ENCODE results near the gene STRIP1. TPM values are rescaled to one million over a fixed set of nuclear protein-coding genes. Genes with fewer than 3 reads are reported as not detected.

STRIP1 gene
- total and polyA plus RNA-seq, 2 of the 8 experiments (the other 6 are each of a cell fraction or from before 2014, with no cell fraction given) = 21.3 to 45.6 TPM

DNA sequence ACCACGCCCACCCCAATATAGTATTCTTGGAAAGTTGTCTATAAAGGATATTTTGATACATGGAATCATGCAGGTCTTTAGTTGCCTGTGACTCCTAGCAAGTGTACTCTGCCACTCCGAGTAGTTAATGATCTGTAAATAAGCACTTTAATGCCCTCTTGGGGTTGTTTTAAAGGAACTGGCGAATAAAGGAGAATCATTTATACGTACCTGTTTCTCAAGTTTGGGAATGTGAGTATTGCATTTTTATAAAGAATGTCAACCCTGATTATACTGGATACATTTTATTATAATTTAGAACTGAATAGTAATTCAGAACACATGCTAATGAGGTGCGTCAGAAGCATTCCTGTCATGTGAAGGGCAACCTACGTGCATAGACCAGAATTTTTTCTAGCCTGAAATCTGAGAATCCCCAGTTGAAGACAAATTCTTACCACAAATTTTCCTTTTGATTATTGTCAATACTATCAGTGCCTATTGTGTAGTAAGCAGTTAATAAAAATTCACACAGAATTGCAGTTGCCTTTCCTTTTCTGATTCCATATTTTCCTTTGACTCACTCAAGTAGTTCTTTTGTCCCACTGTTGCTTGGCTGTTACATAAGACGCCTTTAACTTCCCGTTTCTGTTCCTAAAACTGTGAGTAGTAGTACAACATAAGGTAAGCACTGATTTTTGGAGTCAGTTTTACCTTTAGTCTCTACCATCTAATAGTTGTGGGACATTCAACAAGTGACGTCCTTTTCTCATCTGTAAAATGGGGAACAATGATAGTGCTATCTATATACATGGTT, 44.7 kb upstream of the STRIP1 start:
- peaks cover 0 to 8% (median 3%) of the 10 kb centered on the region in 4 experiments; a peak in 3 of 8 replicates for H3K36me3 ChIP-seq (ENCODE audit: control insufficient read depth in 2 of 4, insufficient read depth in 4 of 4, low read length in 3 of 4)
- H3K27ac ChIP-seq (ENCODE audit: low read depth, low read length) = no peak overlapping the region
- no peak overlapping the region for H4K91ac ChIP-seq (replicated peaks; ENCODE audit: insufficient read length, low read length)
- ChIA-PET POLR2A (ENCODE audit: partially characterized antibody) (no interaction called here), CTCF (ENCODE audit: partially characterized antibody) (interaction anchor here (1.0 to 18.1 kb wide), 2 partner anchors 198 to 208 kb away, joined by 3 to 700 read pairs; no protein-coding TSS in a partner anchor)
- H2BK15ac ChIP-seq (ENCODE audit: low read length) = no peak overlapping the region
- no peak overlapping the region for H2AK5ac ChIP-seq (ENCODE audit: low read depth, low read length)
- H2BK5ac ChIP-seq (ENCODE audit: low read depth, low read length) = no peak overlapping the region
- H3K18ac ChIP-seq (ENCODE audit: extremely low read depth, low read length) = no peak overlapping the region
- H3K4me3 ChIP-seq (ENCODE audit: extremely low read depth in 1 of 4, insufficient read depth in 2 of 4, low read depth in 3 of 4, low read length in 4 of 4) = no peak overlapping the region
- H4K8ac ChIP-seq (ENCODE audit: extremely low read depth, insufficient read depth, low read length) = no peak overlapping the region
- H3K4ac ChIP-seq (replicated peaks; ENCODE audit: insufficient read length, low read depth, low read length) = no peak overlapping the region
- no peak overlapping the region for H2BK12ac ChIP-seq (ENCODE audit: low read depth, low read length)
- 86% methylated on average over 9 of the region's 9 CpGs; no CpG with 5 or more reads in 1 of the 2 experiments for WGBS, 2 experiments (ENCODE audit: extremely low coverage in 1 of 2, insufficient coverage in 1 of 2, insufficient read length in 1 of 2, insufficient replicate concordance in 2 of 2, low coverage in 1 of 2, low lambda C conversion rate in 2 of 2, missing lambda C conversion rate in 1 of 2)
- peaks cover 4% of the 10 kb centered on the region; the same call in 1 of the 2 replicates for H3K23me2 ChIP-seq (ENCODE audit: low read depth, low read length)
- H3K27me3 ChIP-seq (replicated peaks in 1 of 4; ENCODE audit: control insufficient read depth in 3 of 4, extremely low read depth in 1 of 4, insufficient read depth in 3 of 4, low read length in 3 of 4) = no peaks in the 10 kb centered on the region
- H3K9me3 ChIP-seq (ENCODE audit: insufficient read depth in 2 of 2, low read depth in 1 of 2, low read length in 1 of 2) = no peaks in the 10 kb centered on the region
- no peak overlapping the region for H2AFZ ChIP-seq (ENCODE audit: low read length)
- no peak overlapping the region for H3K23ac ChIP-seq (ENCODE audit: insufficient read length)
- H3K4me1 ChIP-seq (replicated peaks in 1 of 4; ENCODE audit: control insufficient read depth in 3 of 4, insufficient read depth in 4 of 4, low read length in 3 of 4) = peaks cover 4 to 9% (median 7%) of the 10 kb centered on the region in 4 experiments; a peak in 6 of 7 replicates
- no peak overlapping the region for H2BK120ac ChIP-seq (replicated peaks; ENCODE audit: low read depth, low read length)
- no peak overlapping the region for H3K9ac ChIP-seq (replicated peaks in 1 of 4; ENCODE audit: extremely low read depth in 1 of 4, low read depth in 3 of 4, low read length in 3 of 4)
- FAIRE-seq = no peak
- no peak overlapping the region for H3K4me2 ChIP-seq (ENCODE audit: insufficient read depth in 1 of 2, low read depth in 2 of 2, low read length in 2 of 2)
- no peak overlapping the region for H2BK20ac ChIP-seq (ENCODE audit: low read length)
- H3K79me2 ChIP-seq (ENCODE audit: control insufficient read depth in 1 of 2, insufficient read depth in 2 of 2, low read length in 2 of 2) = peaks cover 8 to 91% of the 10 kb centered on the region in 2 experiments
- H3K79me1 ChIP-seq (ENCODE audit: low read depth, low read length) = peaks cover 5% of the 10 kb centered on the region; the same call in 1 of the 2 replicates
- H4K20me1 ChIP-seq (replicated peaks in 1 of 2; ENCODE audit: control insufficient read depth in 1 of 2, insufficient read depth in 2 of 2, low read length in 2 of 2) = peaks cover 14 to 16% of the 10 kb centered on the region in 2 experiments
- no peak overlapping the region for H4K5ac ChIP-seq (ENCODE audit: insufficient read length, low read depth, low read length)
- H3K56ac ChIP-seq (replicated peaks; ENCODE audit: insufficient read length, low read depth, low read length) = no peak overlapping the region
- DNase-seq (ENCODE audit: low read depth in 1 of 2, low spot score in 2 of 2) = no peak
- no peak overlapping the region for H3K14ac ChIP-seq (ENCODE audit: insufficient read length)
- TF ChIP-seq TEAD4 (IDR thresholded peaks at IDR 0.05; ENCODE audit: low read depth, low read length) = no peak
- no peak for TF ChIP-seq KDM1A (IDR thresholded peaks at IDR 0.05; ENCODE audit: borderline replicate concordance, low read length)
- no peak for TF ChIP-seq BCL11A (IDR thresholded peaks at IDR 0.05; ENCODE audit: low read depth in 2 of 2, low read length in 2 of 2)
- TF ChIP-seq PHF8 (conservative IDR thresholded peaks at IDR 0.05; ENCODE audit: low read depth, low read length) = no peak
- no peak for TF ChIP-seq MAFK (IDR thresholded peaks at IDR 0.05; ENCODE audit: low read depth, low read length)
- TF ChIP-seq KDM4A (IDR thresholded peaks at IDR 0.05; ENCODE audit: low read depth, low read length, severe bottlenecking) = no peak
